HG03060 (cell line): ENCODE data around the gene ZPR1.
"Not testable (repeated sequence)": the region's sequence is repeated elsewhere in the genome, so short reads cannot be mapped to it uniquely, and the experiment has no call there.

ENCODE experiments used
- ATAC-seq: cut with Tn5 transposase; IDR thresholded peaks from one replicate; pipeline ENCODE4 v1.9.1; 2021; ENCODE audit warnings: low read depth, moderate number of reproducible peaks; ENCODE audit not compliant: unreplicated experiment

ZPR1 gene

DNA sequence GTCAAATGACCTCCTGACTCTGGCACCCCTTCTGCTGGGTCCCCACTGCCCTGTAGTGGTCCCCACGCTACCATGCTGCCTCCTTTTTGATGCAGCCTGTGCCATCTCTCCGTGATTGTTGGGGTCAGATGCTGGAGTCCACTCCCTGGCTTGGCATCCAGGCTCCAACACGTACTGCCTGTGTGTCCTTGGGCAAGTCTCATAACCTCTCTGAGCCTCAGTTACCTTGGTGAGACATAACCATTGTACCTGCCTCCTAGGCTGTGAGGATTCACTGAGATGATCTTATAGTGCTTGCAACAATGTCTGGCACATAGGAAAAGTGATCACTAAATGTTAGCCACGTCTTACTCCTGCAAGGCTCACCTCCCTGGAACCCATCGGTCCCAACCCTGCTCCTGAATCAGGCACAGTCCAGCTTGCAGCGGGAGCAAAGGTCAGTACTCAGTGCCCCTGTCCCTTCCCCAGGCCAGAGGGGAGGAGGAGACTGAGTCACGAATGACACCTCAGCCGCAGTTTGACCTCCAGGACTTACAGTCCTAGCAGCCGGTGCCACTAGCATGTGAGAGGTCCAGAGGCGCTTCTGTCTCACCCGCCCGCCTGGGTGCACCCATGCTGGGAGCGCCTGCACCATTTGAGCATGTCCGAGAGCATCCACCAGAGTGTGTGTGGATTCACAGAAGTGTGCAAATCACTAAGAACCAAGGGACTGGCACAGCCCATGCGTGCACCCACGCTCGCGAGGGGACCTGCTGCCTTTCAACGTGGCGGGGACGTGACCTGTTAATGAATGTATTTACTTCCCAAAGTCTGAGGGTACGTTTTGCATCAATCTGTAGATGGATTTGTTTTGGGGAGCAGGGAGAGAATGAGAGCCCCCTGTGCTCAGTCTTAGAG, 38.3 kb upstream of the ZPR1 start:
- no peak for ATAC-seq

DNA sequence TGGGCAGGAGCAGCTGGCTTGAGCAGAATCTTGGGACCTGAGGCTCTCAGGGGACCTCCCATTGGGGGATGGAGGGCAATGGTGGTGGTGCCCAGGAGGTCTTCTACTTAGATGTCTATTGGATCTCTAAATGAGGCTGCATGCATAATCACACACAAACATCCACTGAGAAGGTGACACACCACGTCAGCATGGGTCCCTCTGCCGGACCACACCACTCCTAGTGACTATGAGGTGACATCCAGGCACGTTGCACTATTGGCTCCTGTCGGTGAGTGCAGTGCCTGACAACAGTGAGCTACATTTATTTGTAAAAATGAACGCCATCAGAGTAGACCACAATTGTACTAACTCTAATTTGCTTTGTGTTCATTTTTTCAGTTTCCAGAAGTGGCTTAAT, 37.6 kb upstream of the ZPR1 start:
- no peak for ATAC-seq

- ATAC-seq, result no peak
These were observed 35.4 kb upstream of the ZPR1 start, which contains the start of gene APOA4 for GRCh38 chr11:116823031-116823843. APOA4 (minus strand) TSS chr11:116823304; CDS start chr11:116823191, 113 bp downstream.

DNA sequence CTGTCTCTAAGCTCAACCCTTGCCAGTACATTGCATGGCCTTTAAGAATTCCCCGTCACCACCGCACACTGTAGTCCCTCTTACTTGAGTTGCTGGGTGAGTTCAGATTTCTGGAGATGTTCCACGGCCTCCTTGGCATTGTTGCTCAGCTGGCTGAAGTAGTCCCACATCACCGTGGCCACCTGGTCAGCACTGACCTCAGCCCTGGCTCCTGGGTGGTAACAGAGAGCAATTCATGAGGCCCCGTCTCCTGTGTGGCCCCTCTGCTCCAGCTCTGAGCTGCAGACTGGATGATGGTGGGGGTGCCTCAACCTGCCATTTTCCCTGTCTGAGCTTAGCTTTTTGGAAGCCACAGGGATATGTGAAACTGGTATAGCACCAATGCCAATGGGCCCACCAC, 34.8 kb upstream of the ZPR1 start:
- ATAC-seq, result no peak

DNA sequence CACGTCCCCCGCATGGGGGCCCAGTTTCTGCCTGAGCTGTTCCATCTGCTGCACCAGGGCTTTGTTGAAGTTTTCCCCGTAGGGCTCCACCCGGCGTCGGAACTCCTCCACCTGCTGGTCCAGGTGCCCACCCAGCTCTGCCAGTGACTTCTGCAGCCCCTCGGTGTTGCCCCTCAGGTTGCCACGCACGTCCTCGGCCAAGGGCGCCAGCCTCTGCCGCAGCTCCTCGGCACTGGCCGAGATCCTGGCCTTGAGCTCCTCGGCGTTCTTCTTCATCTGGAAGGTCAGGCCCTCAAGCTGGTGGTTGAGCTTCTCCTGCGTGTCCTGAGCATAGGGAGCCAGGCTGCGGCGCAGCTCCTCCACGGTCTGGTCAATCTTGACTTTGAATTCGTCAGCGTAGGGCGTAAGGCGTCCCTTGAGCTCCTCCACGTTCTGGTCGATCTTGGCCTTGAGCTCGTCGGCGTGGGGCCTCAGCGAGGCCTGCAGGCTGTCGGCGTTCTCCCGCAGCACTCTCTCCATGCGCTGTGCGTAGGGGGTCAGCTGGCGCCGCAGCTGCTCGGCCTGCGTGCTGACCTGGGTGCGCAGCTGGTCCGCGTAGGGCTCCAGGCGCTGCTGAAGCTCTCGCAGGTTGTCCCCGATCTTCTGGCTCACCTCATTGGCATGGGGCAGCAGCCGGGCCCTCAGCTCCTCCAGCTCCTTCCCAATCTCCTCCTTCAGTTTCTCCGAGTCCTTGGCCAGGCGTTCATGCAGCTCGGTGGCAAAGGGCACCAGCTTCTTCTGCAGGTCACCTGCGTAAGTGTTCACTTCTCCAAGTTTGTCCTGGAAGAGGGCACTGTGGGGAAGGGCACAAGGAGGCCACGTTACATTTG, 33.5 kb upstream of the ZPR1 start:
- no peak for ATAC-seq

GRCh38 chr11:116819049-116819448, 31.2 kb upstream of the ZPR1 start:
- no peak for ATAC-seq

GRCh38 chr11:116814502-116814901, 26.7 kb upstream of the ZPR1 start:
- ATAC-seq, result no peak

GRCh38 chr11:116813781-116814471, 26.1 kb upstream of the ZPR1 start:
- ATAC-seq, result no peak

GRCh38 chr11:116813170-116813569, 25.3 kb upstream of the ZPR1 start:
- no peak for ATAC-seq

- no peak for ATAC-seq
These were observed 24.3 kb upstream of the ZPR1 start for GRCh38 chr11:116812109-116812508.

DNA sequence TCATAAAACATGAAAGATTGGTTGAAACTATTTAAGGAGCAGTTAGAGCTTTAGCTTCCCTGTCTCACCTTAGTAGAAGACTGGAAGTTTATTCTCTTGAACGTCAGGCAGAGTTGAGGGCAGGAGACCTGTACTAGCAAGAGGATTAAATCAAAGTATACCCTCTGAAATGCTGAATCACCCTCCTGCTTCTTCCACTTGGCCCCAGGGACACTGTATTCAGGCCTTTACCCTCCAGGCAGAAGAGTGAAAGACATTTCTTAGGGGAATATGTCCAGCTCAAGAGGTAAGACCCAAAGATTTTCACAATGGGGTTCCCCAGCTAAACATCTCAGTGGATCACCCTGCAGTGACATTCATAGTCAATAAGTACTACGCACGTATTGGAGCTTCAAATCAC, 23.4 kb upstream of the ZPR1 start:
- ATAC-seq, result no peak

DNA sequence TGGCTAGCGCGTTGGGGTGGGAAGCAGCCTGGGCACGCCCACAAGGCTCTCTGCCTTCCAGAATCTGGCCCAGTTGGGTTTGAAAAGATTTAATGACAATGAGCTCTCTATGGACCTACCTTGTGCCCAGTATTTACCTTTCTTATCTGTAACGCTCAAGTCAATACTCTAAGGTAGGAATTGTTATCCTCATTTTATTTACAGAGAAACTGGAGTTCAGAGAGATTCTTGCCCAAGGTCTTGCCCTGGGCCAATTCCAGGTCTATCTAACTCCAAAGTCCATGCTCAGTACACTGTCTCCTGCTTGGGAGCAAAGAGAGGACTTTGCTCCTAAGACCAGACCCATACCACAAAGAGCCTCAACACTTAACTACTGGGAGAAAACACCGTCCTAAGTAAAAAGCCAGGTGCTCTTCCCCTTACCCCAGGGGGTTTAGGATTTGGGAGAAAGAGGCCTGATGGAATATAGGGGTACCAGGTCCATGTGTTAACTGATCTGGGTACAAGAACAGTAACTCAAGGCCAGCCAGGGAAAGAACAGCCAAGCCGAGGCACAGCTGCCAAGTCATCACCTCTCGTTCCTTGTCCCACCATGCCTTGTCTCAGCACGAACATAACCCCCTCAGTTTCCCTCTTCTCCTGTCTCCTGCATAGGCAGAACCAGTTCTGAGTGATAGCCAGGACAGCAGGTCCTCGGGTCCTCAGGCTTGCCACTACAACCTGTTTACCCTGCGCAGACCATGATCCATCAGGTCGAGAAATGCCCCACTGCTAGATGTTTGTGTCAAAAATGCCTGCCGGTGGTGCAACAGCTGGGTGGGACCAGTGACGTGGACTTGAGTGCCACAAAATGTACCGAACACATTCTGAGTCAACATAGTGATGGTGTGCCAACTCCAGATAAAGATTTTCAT, 20.7 kb upstream of the ZPR1 start:
- no peak for ATAC-seq

GRCh38 chr11:116807601-116808261, 19.9 kb upstream of the ZPR1 start:
- no peak for ATAC-seq

DNA sequence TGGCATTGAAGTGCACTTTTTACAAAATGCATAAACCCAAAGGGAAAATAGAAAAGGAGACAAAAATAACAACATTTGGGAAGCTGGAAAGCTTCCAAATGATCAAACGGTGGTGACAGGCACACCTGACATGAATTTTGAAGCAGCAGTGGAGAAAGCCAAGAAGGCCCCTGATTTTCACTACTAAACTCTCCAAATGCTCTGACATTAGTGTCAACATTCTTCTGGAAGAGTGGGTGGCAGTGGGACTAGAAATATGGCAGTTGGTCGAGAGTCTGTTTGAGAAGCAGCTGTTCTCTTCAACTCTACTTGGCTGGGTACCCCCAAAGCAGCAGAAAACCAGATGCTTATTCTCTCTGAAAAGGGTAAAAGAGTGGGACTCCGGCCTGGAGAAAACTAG, 16.2 kb upstream of the ZPR1 start:
- no peak for ATAC-seq

GRCh38 chr11:116801662-116802061, 13.8 kb upstream of the ZPR1 start:
- not testable (repeated sequence) for ATAC-seq

DNA sequence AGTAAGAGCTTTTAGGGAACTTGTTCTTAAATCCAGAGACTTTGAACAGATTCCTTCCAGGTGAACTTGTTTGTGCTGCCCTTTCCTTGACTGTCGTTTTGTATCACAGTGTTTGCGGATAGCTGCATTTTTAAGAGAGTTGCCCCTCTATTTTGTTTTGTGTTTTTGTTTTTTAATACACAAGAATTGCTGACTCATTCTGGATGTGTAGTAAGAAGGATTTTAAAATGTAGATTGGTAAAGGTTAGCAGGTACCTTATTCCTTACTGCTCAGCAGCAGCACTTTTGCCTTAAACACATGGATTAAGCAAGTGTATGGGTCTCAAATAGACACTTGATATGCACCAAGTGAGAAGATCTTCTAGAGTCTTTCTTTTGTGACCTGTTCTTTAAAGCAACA, 12.8 kb upstream of the ZPR1 start:
- no peak for ATAC-seq

GRCh38 chr11:116798368-116798767, 10.5 kb upstream of the ZPR1 start:
- no peak for ATAC-seq

- no peak for ATAC-seq
These were observed 10.0 kb upstream of the ZPR1 start for GRCh38 chr11:116797816-116798215.
